H1 (cell line): ENCODE measurements around the gene SMARCC1. TPM values are rescaled to one million over a fixed set of nuclear protein-coding genes. Genes with fewer than 3 reads are reported as not detected.

Experiments
- CTCF ChIA-PET: fragments of 300-600 bp; sonication (Branson Sonifier 250); formaldehyde crosslinking; loops from one replicate; lab custom pipeline; 2021; ENCODE audit not compliant: partially characterized antibody; lab: Charles Lee
- POLR2A ChIA-PET: fragments of 300-600 bp; sonication (Branson Sonifier 250); formaldehyde crosslinking; loops from one replicate; lab custom pipeline; 2021; ENCODE audit warnings: inconsistent platforms; ENCODE audit not compliant: partially characterized antibody; lab: Charles Lee
- DNase-seq, 2 experiments: peaks; one replicate each; pipeline versions ENCODE4 v3.0.0 to v3.0.0-alpha.2; 2010 to 2022; ENCODE audit warnings: low spot score in 2 of 2, low read depth in 1 of 2, mixed read lengths in 1 of 2
- FAIRE-seq: peaks from 2 replicates; lab custom pipeline; 2011; peaks lifted over from hg19 to GRCh38; lab: Jason Lieb, UNC
- H2AFZ ChIP-seq: 2 replicates; pipeline ENCODE4 v1.8.1; 2012; ENCODE audit warnings: low read length, inconsistent platforms
- H2AK5ac ChIP-seq: 2 replicates; pipeline ENCODE4 v1.6.1; 2013; ENCODE audit warnings: low read depth, low read length
- H2BK120ac ChIP-seq: replicated peaks from 2 replicates; pipeline ENCODE3; 2013; ENCODE audit warnings: low read depth, low read length, inconsistent platforms
- H2BK12ac ChIP-seq: 2 replicates; pipeline ENCODE4 v1.6.1; 2013; ENCODE audit warnings: low read depth, low read length
- H2BK15ac ChIP-seq: 2 replicates; pipeline ENCODE4 v1.6.1; 2013; ENCODE audit warnings: low read length
- H2BK20ac ChIP-seq: 2 replicates; pipeline ENCODE4 v1.6.1; 2013; ENCODE audit warnings: low read length
- H2BK5ac ChIP-seq: 2 replicates; pipeline ENCODE4 v1.6.1; 2013; ENCODE audit warnings: low read depth, low read length
- H3K14ac ChIP-seq: 2 replicates; pipeline ENCODE4 v1.6.1; 2013; ENCODE audit warnings: inconsistent platforms; ENCODE audit not compliant: insufficient read length
- H3K18ac ChIP-seq: 2 replicates; pipeline ENCODE4 v1.6.1; 2013; ENCODE audit warnings: low read length; ENCODE audit errors: extremely low read depth
- H3K23ac ChIP-seq: 2 replicates; pipeline ENCODE4 v1.6.1; 2013; ENCODE audit warnings: inconsistent platforms; ENCODE audit not compliant: insufficient read length
- H3K23me2 ChIP-seq: 2 replicates; pipeline ENCODE4 v1.6.1; 2013; ENCODE audit warnings: low read depth, low read length
- H3K27ac ChIP-seq: 2 replicates; pipeline ENCODE4 v1.6.1; 2011; ENCODE audit warnings: low read depth, low read length, inconsistent platforms
- H3K27me3 ChIP-seq, 4 experiments: replicated peaks in 1 of 4; 1 replicate in 1 of 4; 2 replicates in 3 of 4; pipeline versions ENCODE4 v1.6.1 to v1.8.1; 2011 to 2013; ENCODE audit warnings: low read length in 3 of 4, mild to moderate bottlenecking in 3 of 4, inconsistent platforms in 2 of 4, mixed read lengths in 2 of 4, moderate library complexity in 1 of 4; ENCODE audit not compliant: control insufficient read depth in 3 of 4, insufficient read depth in 3 of 4; ENCODE audit errors: extremely low read depth in 1 of 4
- H3K36me3 ChIP-seq, 4 experiments: 2 replicates each; pipeline versions ENCODE4 v1.6.1 to v1.8.1; 2011 to 2013; ENCODE audit warnings: mild to moderate bottlenecking in 4 of 4, low read length in 3 of 4, moderate library complexity in 2 of 4, control low read depth in 1 of 4, inconsistent platforms in 1 of 4; ENCODE audit not compliant: insufficient read depth in 4 of 4, control insufficient read depth in 2 of 4
- H3K4ac ChIP-seq: replicated peaks from 2 replicates; pipeline ENCODE3; 2013; ENCODE audit warnings: low read length, low read depth, mixed read lengths, inconsistent platforms; ENCODE audit not compliant: insufficient read length
- H3K4me1 ChIP-seq, 4 experiments: replicated peaks in 1 of 4; 1 replicate in 1 of 4; 2 replicates in 3 of 4; pipeline versions ENCODE4 v1.6.1 to v1.8.1; 2011 to 2013; ENCODE audit warnings: low read length in 3 of 4, inconsistent platforms in 2 of 4, mixed read lengths in 1 of 4; ENCODE audit not compliant: insufficient read depth in 4 of 4, control insufficient read depth in 3 of 4
- H3K4me2 ChIP-seq, 2 experiments: 2 replicates each; pipeline versions ENCODE4 v1.6.1 to v1.8.1; 2011 to 2013; ENCODE audit warnings: low read depth in 2 of 2, low read length in 2 of 2, control low read depth in 1 of 2, inconsistent platforms in 1 of 2, mild to moderate bottlenecking in 1 of 2; ENCODE audit not compliant: insufficient read depth in 1 of 2
- H3K4me3 ChIP-seq, 4 experiments: fragments of 200-600, 300-600 bp in 1 of 4; sonication (generic), shearing (Covaris generic), sonication (Bioruptor Twin) in 1 of 4; 2 replicates each; pipeline versions ENCODE4 v1.5.1 to v1.8.1; 2011 to 2016; ENCODE audit warnings: low read length in 4 of 4, low read depth in 3 of 4, control low read depth in 2 of 4, inconsistent platforms in 2 of 4, mild to moderate bottlenecking in 2 of 4, mixed read lengths in 1 of 4, moderate library complexity in 1 of 4; ENCODE audit not compliant: insufficient read depth in 2 of 4; ENCODE audit errors: extremely low read depth in 1 of 4
- H3K56ac ChIP-seq: replicated peaks from 2 replicates; pipeline ENCODE3; 2013; ENCODE audit warnings: low read depth, mild to moderate bottlenecking, mixed read lengths, low read length, inconsistent platforms; ENCODE audit not compliant: insufficient read length
- H3K79me1 ChIP-seq: 2 replicates; pipeline ENCODE4 v1.6.1; 2013; ENCODE audit warnings: low read depth, low read length, control low read depth
- H3K79me2 ChIP-seq, 2 experiments: 2 replicates each; pipeline versions ENCODE4 v1.6.1 to v1.8.1; 2012 to 2013; ENCODE audit warnings: low read length in 2 of 2, mild to moderate bottlenecking in 2 of 2, inconsistent platforms in 1 of 2; ENCODE audit not compliant: insufficient read depth in 2 of 2, control insufficient read depth in 1 of 2
- H3K9ac ChIP-seq, 4 experiments: replicated peaks in 1 of 4; 1 replicate in 1 of 4; 2 replicates in 3 of 4; pipeline versions ENCODE4 v1.6.1 to v1.8.1; 2011 to 2013; ENCODE audit warnings: low read depth in 3 of 4, low read length in 3 of 4, control low read depth in 2 of 4, mild to moderate bottlenecking in 2 of 4, moderate library complexity in 2 of 4, inconsistent platforms in 1 of 4; ENCODE audit errors: extremely low read depth in 1 of 4
- H3K9me3 ChIP-seq, 2 experiments: 2 replicates each; pipeline versions ENCODE4 v1.6.1 to v1.8.1; 2012 to 2013; ENCODE audit warnings: mild to moderate bottlenecking in 2 of 2, moderate library complexity in 2 of 2, control low read depth in 1 of 2, inconsistent platforms in 1 of 2, low read depth in 1 of 2, low read length in 1 of 2, mixed read lengths in 1 of 2; ENCODE audit not compliant: insufficient read depth in 2 of 2
- H4K20me1 ChIP-seq, 2 experiments: replicated peaks in 1 of 2; 2 replicates each; pipeline versions ENCODE3 to v1.8.1; 2011 to 2013; ENCODE audit warnings: inconsistent platforms in 2 of 2, low read length in 2 of 2, mild to moderate bottlenecking in 1 of 2; ENCODE audit not compliant: insufficient read depth in 2 of 2, control insufficient read depth in 1 of 2
- H4K5ac ChIP-seq: 2 replicates; pipeline ENCODE4 v1.6.1; 2013; ENCODE audit warnings: low read length, low read depth, mixed read lengths, inconsistent platforms; ENCODE audit not compliant: insufficient read length
- H4K8ac ChIP-seq: 2 replicates; pipeline ENCODE4 v1.8.0; 2013; ENCODE audit warnings: mild to moderate bottlenecking, moderate library complexity, low read length, inconsistent platforms; ENCODE audit not compliant: insufficient read depth; ENCODE audit errors: extremely low read depth
- H4K91ac ChIP-seq: replicated peaks from 2 replicates; pipeline ENCODE3; 2013; ENCODE audit warnings: low read length, mixed read lengths, inconsistent platforms; ENCODE audit not compliant: insufficient read length
- ATF3 ChIP-seq: IDR thresholded peaks from 2 replicates; pipeline ENCODE4 v1.6.1; 2011; ENCODE audit warnings: low read depth, mild to moderate bottlenecking, low read length; ENCODE audit not compliant: insufficient read depth
- BRCA1 ChIP-seq: IDR thresholded peaks from 2 replicates; pipeline ENCODE4 v1.6.1; 2012; ENCODE audit warnings: low read depth, low read length, improper control_type of control experiment
- CHD1 ChIP-seq: IDR thresholded peaks from 2 replicates; pipeline ENCODE4 v1.6.1; 2012; ENCODE audit warnings: low read depth, low read length, improper control_type of control experiment
- KDM1A ChIP-seq: fragments of 200-600, 300-600 bp; sonication (generic); IDR thresholded peaks from 2 replicates; pipeline ENCODE4 v1.7.1; 2016; ENCODE audit warnings: mild to moderate bottlenecking, low read length, borderline replicate concordance
- KDM5A ChIP-seq: fragments of 200-600 bp; IDR thresholded peaks from 2 replicates; pipeline ENCODE4 v1.7.1; 2012; ENCODE audit warnings: mild to moderate bottlenecking, low read length, inconsistent platforms, mixed read lengths
- MAFK ChIP-seq: IDR thresholded peaks from 2 replicates; pipeline ENCODE4 v1.6.1; 2012; ENCODE audit warnings: low read depth, mild to moderate bottlenecking, improper control_type of control experiment, low read length
- USF2 ChIP-seq: IDR thresholded peaks from 2 replicates; pipeline ENCODE4 v1.6.1; 2011; ENCODE audit warnings: low read length, improper control_type of control experiment
- WGBS, 2 experiments: shearing (Covaris generic) in 1 of 2; methylation state at CpG; one replicate each; pipeline versions ENCODE4 v1.1.6 to v1.1.7; 2013 to 2015; ENCODE audit warnings: low lambda C conversion rate in 2 of 2, mixed read lengths in 2 of 2, inconsistent platforms in 1 of 2, low coverage in 1 of 2, missing lambda C conversion rate in 1 of 2; ENCODE audit not compliant: insufficient replicate concordance in 2 of 2, insufficient coverage in 1 of 2, insufficient read length in 1 of 2; ENCODE audit errors: extremely low coverage in 1 of 2, missing lambda C conversion rate in 1 of 2; 5-methylcytosine and 5-hydroxymethylcytosine counted together
- polyA plus RNA-seq, 7 experiments: library from polyadenylated mRNA; depleted of rRNA in 3 of 7; stranded (reverse) in 5 of 7; unstranded in 2 of 7; fragments of >200 nt in 5 of 7; fragments of 200-250 nt in 2 of 7; gene quantifications; 1 replicate in 5 of 7; 2 replicates in 1 of 7; 4 replicates in 1 of 7; pipeline versions ENCODE4 v1.2.1 to v1.2.3, GENCODE V29; 2011 to 2013; ENCODE audit warnings: missing spikeins in 2 of 7, mixed read lengths in 2 of 7
- total RNA-seq: library from RNA; stranded (reverse); fragmentation: NEBNext Ultra II Directional; extraction: Animal tissue kit (Norgen Biotek cat#: 25700); gene quantifications from 2 replicates; pipeline ENCODE4 v1.2.1, GENCODE V29; 2021

Gene SMARCC1
- total and polyA plus RNA-seq, 2 of the 8 experiments (the other 6 are each of a cell fraction or from before 2014, with no cell fraction given), result 64.1 to 335 TPM

- H2BK120ac ChIP-seq, result no peak overlapping the region
- H3K23ac ChIP-seq, result no peak overlapping the region
- no peaks in the 10 kb centered on the region for H3K23me2 ChIP-seq
- H2BK12ac ChIP-seq, result no peak overlapping the region
- no peaks in the 10 kb centered on the region for H3K79me1 ChIP-seq
- ChIA-PET CTCF (interaction anchor here (0.5 to 5.7 kb wide), 8 partner anchors 13 to 94 kb away, joined by 3 to 34 read pairs (median 3); no protein-coding TSS in a partner anchor), POLR2A (interaction anchor here (1.1 to 2.0 kb wide), 4 partner anchors 10 to 152 kb away, joined by 3 to 7 read pairs (median 4); no protein-coding TSS in a partner anchor)
- H3K79me2 ChIP-seq, result no peaks in the 10 kb centered on the region
- H3K18ac ChIP-seq, result no peak overlapping the region
- no peak for FAIRE-seq
- H4K20me1 ChIP-seq, result no peaks in the 10 kb centered on the region
- no peak overlapping the region for H3K9ac ChIP-seq
- H2BK5ac ChIP-seq, result no peak overlapping the region
- H3K27me3 ChIP-seq, result peaks cover 0 to under 1% (median 0%) of the 10 kb centered on the region in 4 experiments; a peak in 2 of 7 replicates
- H4K8ac ChIP-seq, result no peak overlapping the region
- H3K9me3 ChIP-seq, result no peaks in the 10 kb centered on the region
- no peak overlapping the region for H3K27ac ChIP-seq
- H2AFZ ChIP-seq, result no peak overlapping the region
- no peaks in the 10 kb centered on the region; a peak in 2 of 7 replicates for H3K4me1 ChIP-seq
- no peak overlapping the region for H2AK5ac ChIP-seq
- 91% methylated on average over 10 of the region's 10 CpGs; no CpG with 5 or more reads in 1 of the 2 experiments for WGBS, 2 experiments
- no peak overlapping the region for H3K4me3 ChIP-seq
- H3K14ac ChIP-seq, result no peak overlapping the region
- H4K91ac ChIP-seq, result no peak overlapping the region
- H3K4me2 ChIP-seq, result no peak overlapping the region
- no peak overlapping the region for H3K4ac ChIP-seq
- no peaks in the 10 kb centered on the region for H3K36me3 ChIP-seq
- DNase-seq, result no peak
- no peak overlapping the region for H4K5ac ChIP-seq
- no peak overlapping the region for H3K56ac ChIP-seq
- no peak overlapping the region for H2BK15ac ChIP-seq
- H2BK20ac ChIP-seq, result no peak overlapping the region
- no peak for TF ChIP-seq KDM1A
- TF ChIP-seq USF2, result no peak
- no peak for TF ChIP-seq CHD1
- TF ChIP-seq MAFK, result no peak
- TF ChIP-seq KDM5A, result no peak
- no peak for TF ChIP-seq BRCA1
- no peak for TF ChIP-seq ATF3
Observed at GRCh38 chr3:47571391-47572175, 210.1 kb downstream of the SMARCC1 start.
